ENCODE measurements around the gene EIF2S1. TPM values are rescaled to one million over a fixed set of nuclear protein-coding genes. Genes with fewer than 3 reads are reported as not detected.

The EIF2S1 gene
- total and polyA plus RNA-seq, 2 of the 13 experiments (the other 11 are each of a cell fraction or from before 2014, with no cell fraction given), result 49.1 to 246 TPM

GRCh38 chr14:67359775-67360469 lies at the start of gene EIF2S1, which contains the start of gene ATP6V1D (continued):
- 0 out of 4 replicates have a peak, but pooled peaks of 1 of the 2 experiments have one; percentile 9 for TF ChIP-seq EP300 (IDR thresholded peaks at IDR 0.05; ENCODE audit: low read depth in 2 of 2, low read length in 2 of 2)
- TF ChIP-seq EP300 (CRISPR knock-in tag; IDR thresholded peaks at IDR 0.05; ENCODE audit: borderline replicate concordance), result no peak
- TF ChIP-seq ZNF720 (CRISPR knock-in tag; IDR thresholded peaks at IDR 0.05), result no peak
- no peak for TF ChIP-seq ZNF652 (CRISPR knock-in tag; IDR thresholded peaks at IDR 0.05; ENCODE audit: borderline replicate concordance, low read depth)
- TF ChIP-seq ZNF674 (CRISPR knock-in tag; IDR thresholded peaks at IDR 0.05; ENCODE audit: low read depth), result no peak
- TF ChIP-seq ZBTB49 (CRISPR knock-in tag; IDR thresholded peaks at IDR 0.05; ENCODE audit: borderline replicate concordance), result no peak
- no peak for TF ChIP-seq ZNF773 (CRISPR knock-in tag; IDR thresholded peaks at IDR 0.05; ENCODE audit: borderline replicate concordance)
- no peak for TF ChIP-seq ZNF513 (CRISPR knock-in tag; conservative IDR thresholded peaks at IDR 0.05)
- TF ChIP-seq ZNF143 (CRISPR knock-in tag; IDR thresholded peaks at IDR 0.05), result peak; percentile 56; the same call in 1 of the 2 replicates
- peak; percentile 99 for TF ChIP-seq SAP130 (CRISPR knock-in tag; IDR thresholded peaks at IDR 0.05; ENCODE audit: low read depth)
- TF ChIP-seq TCF7L2 (IDR thresholded peaks at IDR 0.05; ENCODE audit: low read depth, low read length), result no peak
- no peak; the same call in 1 of the 2 replicates for TF ChIP-seq ZNF431 (CRISPR knock-in tag; IDR thresholded peaks at IDR 0.05; ENCODE audit: borderline replicate concordance, low read depth)
- TF ChIP-seq FOXJ3 (CRISPR knock-in tag; IDR thresholded peaks at IDR 0.05; ENCODE audit: borderline replicate concordance), result peak; percentile 64; the same call in 1 of the 2 replicates
- TF ChIP-seq MIER3 (CRISPR knock-in tag; IDR thresholded peaks at IDR 0.05; ENCODE audit: borderline replicate concordance), result peak; percentile 72
- TF ChIP-seq XRCC5 (optimal IDR thresholded peaks at IDR 0.05; ENCODE audit: low read length), result no peak
- no peak for TF ChIP-seq AHR (CRISPR knock-in tag; IDR thresholded peaks at IDR 0.05)
- no peak for TF ChIP-seq LBX2 (CRISPR knock-in tag; IDR thresholded peaks at IDR 0.05; ENCODE audit: borderline replicate concordance)
- peak; percentile 37; the same call in 1 of the 2 replicates for TF ChIP-seq CEBPB (IDR thresholded peaks at IDR 0.05; ENCODE audit: borderline replicate concordance, low read depth, low read length)
- no peak for TF ChIP-seq ZNF562 (CRISPR knock-in tag; IDR thresholded peaks at IDR 0.05; ENCODE audit: borderline replicate concordance)
- peak; percentile 1; the same call in 1 of the 2 replicates for TF ChIP-seq FOSL2 (CRISPR knock-in tag; IDR thresholded peaks at IDR 0.05)
- peak; percentile 43; the same call in 1 of the 2 replicates for TF ChIP-seq ZSCAN25 (CRISPR knock-in tag; IDR thresholded peaks at IDR 0.05)
- 0 out of 2 replicates have a peak, but pooled peaks have one; percentile 62 for TF ChIP-seq ESRRA (CRISPR knock-in tag; IDR thresholded peaks at IDR 0.05; ENCODE audit: low read depth)
- no peak for TF ChIP-seq KLF13 (CRISPR knock-in tag; IDR thresholded peaks at IDR 0.05)
- TF ChIP-seq XBP1 (CRISPR knock-in tag; IDR thresholded peaks at IDR 0.05), result no peak
- TF ChIP-seq ZFP37 (CRISPR knock-in tag; IDR thresholded peaks at IDR 0.05; ENCODE audit: borderline replicate concordance), result no peak
- TF ChIP-seq CBX5 (CRISPR knock-in tag; IDR thresholded peaks at IDR 0.05; ENCODE audit: borderline replicate concordance), result peak; percentile 53
- TF ChIP-seq RARA (CRISPR knock-in tag; IDR thresholded peaks at IDR 0.05), result no peak
- no peak for TF ChIP-seq STAT5B (CRISPR knock-in tag; IDR thresholded peaks at IDR 0.05)
- no peak for TF ChIP-seq ATAD3A (CRISPR knock-in tag; IDR thresholded peaks at IDR 0.05)
